T-helper 1 cell treated with Interleukin-12 subunit alpha and Interleukin-12 subunit beta and Interleukin-4 antibody, amounts not matched to agents 30 μg/mL and 1 μg/mL, for 36 hours (primary cell): ENCODE results near the gene PILRA.
"Not testable (repeated sequence)": the region's sequence is repeated elsewhere in the genome, so short reads cannot be mapped to it uniquely, and the experiment has no call there.

Source experiments
- H3K27ac Mint-ChIP-seq: one replicate; pipeline ENCODE4 v1.8.0; 2021; ENCODE audit warnings: mild to moderate bottlenecking, mixed read lengths
- H3K27me3 Mint-ChIP-seq: one replicate; pipeline ENCODE4 v1.8.0; 2021; ENCODE audit warnings: low read depth, mixed read lengths
- H3K36me3 Mint-ChIP-seq: one replicate; pipeline ENCODE4 v1.8.0; 2021; ENCODE audit warnings: low read depth, mixed read lengths
- H3K4me1 Mint-ChIP-seq: one replicate; pipeline ENCODE4 v1.8.0; 2021; ENCODE audit warnings: low read depth, mixed read lengths
- H3K4me3 Mint-ChIP-seq: one replicate; pipeline ENCODE4 v1.8.0; 2021; ENCODE audit warnings: mild to moderate bottlenecking, moderate library complexity, mixed read lengths
- H3K9me3 Mint-ChIP-seq: one replicate; pipeline ENCODE4 v1.8.0; 2021; ENCODE audit warnings: mixed read lengths

The PILRA gene

DNA sequence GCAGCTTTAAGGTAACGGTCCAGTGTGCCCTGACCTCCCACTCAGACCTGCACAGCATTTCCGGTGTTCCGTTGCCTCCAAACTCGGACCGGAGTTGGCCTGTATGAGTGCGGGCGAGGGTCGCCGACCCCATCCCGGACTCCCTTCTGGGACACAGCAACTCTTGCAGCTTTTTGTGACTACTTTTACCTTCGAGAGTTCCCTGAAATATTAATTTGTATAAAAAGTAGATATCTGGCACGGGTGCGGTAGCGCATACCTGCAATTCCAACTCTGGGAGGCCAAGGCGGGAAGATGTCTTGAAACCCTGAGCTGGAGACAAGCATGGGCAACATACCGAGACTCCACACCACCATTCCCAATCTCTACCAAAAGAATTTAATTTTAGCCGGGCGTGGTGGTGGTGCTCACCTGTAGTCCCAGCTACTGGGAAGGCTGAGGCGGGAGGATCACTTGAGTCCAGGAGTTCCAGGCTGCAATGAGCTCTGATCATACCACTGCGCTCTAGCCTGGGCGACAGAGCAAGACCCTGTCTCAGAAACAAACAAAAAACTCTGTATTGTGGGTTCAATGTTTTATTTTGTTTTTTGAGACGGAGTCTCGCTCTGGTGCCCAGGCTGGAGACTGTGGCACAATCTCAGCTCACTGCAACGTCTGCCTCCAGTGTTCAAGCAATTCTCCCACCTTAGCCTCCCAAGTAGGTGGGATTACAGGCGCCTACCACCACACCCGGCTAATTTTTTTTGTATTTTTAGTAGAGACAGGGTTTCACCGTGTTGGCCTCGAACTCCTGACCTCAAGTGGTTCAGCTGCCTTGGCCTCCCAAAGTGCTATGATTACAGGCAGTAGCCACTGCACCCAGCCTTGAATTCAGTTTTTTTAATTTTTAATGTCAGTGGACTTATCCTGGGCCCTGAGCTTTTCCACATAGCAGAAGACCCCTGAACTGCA is 64.1 kb downstream of the PILRA start:
- no peaks in the 10 kb centered on the region for H3K27me3 Mint-ChIP-seq
- peaks cover 26% of the 10 kb centered on the region for H3K4me1 Mint-ChIP-seq
- no peak overlapping the region for H3K27ac Mint-ChIP-seq
- no peaks in the 10 kb centered on the region for H3K9me3 Mint-ChIP-seq
- H3K36me3 Mint-ChIP-seq: peaks cover 28% of the 10 kb centered on the region
- peak overlapping the region; percentile 28 for H3K4me3 Mint-ChIP-seq

DNA sequence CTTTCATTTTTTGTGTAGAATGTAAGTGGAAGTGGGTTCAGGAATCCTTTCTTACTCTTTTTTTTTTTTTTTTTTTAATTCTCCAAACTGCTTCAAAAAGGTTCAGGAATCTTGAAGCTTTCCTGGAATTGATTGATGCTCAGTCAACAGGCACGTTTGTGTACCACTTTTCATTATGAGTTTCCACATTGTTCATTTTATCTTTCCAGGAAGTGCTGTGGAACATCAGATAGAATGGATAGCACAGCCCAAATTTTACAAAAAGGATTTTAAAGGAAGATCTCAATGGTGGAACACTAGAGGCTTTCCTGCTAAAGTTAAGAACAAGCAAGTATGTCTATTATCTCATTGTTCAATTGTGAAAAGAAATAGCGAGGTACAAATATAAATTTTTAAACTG is 64.9 kb downstream of the PILRA start:
- Mint-ChIP-seq H3K4me1 (peaks cover 19% of the 10 kb centered on the region), H3K9me3 (no peaks in the 10 kb centered on the region), H3K4me3 (no peak overlapping the region), H3K27ac (no peak overlapping the region), H3K36me3 (peaks cover 23% of the 10 kb centered on the region), H3K27me3 (no peaks in the 10 kb centered on the region)

DNA sequence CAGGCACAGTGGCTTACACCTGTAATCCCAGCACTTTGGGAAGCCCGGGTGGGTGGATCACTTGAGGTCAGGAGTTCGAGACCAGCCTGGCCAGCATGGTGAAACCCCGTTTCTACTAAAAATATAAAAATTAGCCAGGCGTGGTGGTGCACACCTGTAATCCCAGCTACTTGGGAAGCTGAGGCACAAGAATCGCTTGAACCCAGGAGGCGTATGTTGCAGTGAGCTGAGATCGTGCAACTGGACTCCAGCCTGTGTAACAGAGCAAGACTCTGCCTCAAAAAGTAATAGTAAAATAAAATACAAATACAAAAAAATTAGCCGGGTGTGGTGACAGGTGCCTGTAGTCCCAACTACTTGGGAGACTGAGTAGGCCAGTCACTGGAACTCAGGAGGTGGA is 65.4 kb downstream of the PILRA start:
- H3K27me3 Mint-ChIP-seq, H3K9me3 Mint-ChIP-seq, H3K27ac Mint-ChIP-seq, H3K4me3 Mint-ChIP-seq: not testable (repeated sequence)
- H3K36me3 Mint-ChIP-seq: peaks cover 21% of the 10 kb centered on the region
- H3K4me1 Mint-ChIP-seq: peaks cover 15% of the 10 kb centered on the region

DNA sequence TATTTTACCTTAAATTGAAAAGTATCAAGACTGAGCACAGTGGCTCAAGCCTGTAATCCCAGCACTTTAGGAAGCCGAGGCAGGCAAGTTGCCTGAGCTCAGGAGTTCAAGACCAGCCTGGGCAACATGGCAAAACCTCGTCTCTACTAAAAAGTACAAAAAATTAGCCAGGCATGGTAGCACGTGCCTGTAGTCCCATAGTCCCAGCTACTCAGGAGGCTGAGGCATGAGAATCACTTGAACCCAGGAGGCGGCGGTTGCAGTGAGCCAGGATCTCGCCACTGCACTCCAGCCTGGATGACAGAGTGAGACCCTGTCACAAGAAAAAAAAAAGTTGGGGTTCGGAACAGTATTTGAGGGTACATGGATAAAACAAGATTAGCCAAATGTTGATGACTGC is 66.0 kb downstream of the PILRA start:
- H3K9me3 Mint-ChIP-seq, H3K4me3 Mint-ChIP-seq, H3K27me3 Mint-ChIP-seq, H3K27ac Mint-ChIP-seq: not testable (repeated sequence)
- H3K4me1 Mint-ChIP-seq: peaks cover 12% of the 10 kb centered on the region
- H3K36me3 Mint-ChIP-seq: peaks cover 16% of the 10 kb centered on the region

DNA sequence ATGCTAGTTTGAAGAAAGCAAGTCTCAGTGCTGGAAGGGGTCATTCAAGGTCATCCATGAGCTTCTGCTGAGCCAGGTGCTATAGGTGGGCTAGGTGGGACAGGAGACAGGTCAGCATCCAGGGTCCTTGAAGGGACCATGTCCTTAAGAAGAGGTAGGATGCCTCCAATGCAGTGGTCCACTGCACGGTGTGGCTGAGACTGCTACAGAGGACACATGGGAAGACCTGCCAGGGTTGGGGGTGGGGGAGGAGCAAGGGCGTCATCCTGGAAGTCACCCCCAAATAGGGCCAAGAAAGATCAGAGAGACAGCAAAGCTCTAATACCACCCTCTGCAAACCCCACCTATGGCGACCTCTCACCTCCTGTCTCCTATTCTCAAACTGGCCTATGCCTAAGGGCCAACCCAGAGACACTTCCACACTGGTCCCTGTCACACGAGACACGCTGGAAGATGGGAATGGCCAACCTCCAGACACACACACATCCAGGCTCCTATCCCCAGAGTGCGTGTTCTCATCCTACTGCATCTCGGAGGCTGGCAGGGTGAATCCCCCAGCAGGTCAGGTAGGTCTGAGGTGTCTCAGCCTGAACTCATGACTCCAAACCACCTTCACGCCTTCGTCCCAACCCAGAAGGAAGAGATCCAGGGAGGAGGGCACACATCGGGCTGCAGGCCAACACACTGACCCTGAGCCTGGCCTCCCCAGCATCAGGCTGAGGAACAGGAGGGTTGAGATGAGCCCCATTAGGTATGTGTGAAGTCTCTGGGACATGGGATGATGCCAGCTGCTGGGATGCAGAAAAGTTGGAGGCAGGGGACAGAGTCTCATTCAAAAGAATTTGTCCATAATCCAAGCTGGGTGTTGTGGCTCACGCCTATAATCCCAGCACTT is 68.6 kb downstream of the PILRA start:
- no peaks in the 10 kb centered on the region for H3K9me3 Mint-ChIP-seq
- H3K36me3 Mint-ChIP-seq: no peaks in the 10 kb centered on the region
- peaks cover 11% of the 10 kb centered on the region for H3K4me1 Mint-ChIP-seq
- H3K4me3 Mint-ChIP-seq: no peak overlapping the region
- H3K27ac Mint-ChIP-seq: no peak overlapping the region
- H3K27me3 Mint-ChIP-seq: no peaks in the 10 kb centered on the region

DNA sequence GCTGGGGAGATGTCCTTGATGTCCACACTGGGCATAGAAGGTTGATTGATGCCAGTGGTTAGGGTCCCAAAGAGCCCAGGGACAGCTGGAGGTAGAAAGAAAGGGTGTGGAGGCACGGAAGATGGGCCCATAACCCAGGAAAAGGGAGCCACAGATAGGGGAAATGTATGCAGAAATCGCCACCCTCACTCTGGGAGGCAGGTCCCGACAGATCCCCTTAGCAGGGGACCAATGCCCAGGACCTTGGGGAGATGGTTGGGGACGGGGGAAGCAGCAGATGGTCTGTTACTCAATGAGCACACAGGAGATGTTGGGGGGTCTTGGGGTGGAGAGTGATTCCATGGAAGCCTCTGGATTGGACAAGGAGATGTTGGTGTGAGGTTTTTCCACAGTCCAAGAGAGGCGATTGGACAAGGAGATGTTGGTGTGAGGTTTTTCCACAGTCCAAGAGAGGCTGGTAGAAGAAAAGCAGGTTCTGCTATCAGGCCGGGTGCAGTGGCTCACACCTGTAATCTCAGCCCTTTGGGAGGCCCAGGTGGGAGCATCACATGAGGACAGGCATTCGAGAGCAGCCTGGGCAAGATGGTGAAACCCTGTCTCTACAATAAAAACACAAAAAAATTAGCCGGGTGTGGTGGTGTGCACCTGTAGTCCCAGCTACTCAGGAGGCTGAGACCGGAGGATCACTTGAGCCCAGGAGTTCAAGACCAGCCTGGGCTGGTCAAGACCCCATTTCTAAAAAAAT is 70.0 kb downstream of the PILRA start:
- Mint-ChIP-seq H3K9me3 (no peaks in the 10 kb centered on the region), H3K36me3 (no peaks in the 10 kb centered on the region), H3K4me1 (peaks cover 11% of the 10 kb centered on the region), H3K27ac (peak overlapping the region; percentile 68), H3K4me3 (no peak overlapping the region), H3K27me3 (no peaks in the 10 kb centered on the region)

DNA sequence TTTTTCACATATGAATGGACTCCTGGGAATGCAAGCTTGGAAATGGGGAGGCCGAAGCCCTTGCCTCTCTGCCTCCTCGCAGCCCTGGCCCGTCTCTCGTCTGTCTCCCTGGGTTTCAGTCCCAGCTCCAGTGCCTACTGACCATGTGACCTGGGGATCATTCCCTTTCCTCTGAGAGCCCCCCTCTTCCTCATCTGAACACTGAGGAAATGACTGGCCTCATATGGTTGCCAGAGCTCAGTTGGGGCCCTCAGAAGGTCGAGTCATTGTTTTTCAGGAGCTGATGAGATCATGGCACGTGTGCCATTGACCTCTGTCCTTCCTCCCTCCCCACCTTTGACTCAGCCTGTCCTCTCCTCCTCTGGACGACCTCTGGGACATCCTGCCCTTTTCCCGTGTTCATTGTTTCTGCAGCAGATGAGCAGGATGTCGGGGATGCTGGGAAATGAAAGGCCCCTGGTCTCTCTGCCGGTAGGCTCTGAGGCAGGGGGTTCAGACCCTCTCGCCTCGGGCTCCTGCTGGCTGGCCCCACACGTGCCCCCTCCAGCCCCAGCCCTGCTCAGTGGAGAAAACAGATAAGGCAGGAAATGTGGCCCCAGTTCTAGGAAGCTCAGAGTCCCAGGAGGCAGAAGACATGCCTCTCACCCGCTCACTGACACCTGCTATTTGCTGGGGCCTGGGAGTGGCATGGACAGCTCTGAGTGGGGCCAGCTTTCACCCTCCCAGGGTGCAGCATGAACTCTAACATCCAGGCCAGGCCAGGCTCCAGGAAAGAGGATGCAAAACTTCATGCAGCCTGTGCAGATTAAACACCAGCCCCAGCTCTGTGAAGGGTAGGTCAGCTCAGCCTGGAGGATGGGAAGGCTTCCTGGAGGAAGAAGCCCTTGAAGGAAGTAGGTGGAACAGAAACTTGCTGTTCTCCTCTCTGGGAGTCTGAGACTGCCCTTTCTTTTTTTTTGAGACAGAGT is 71.3 kb downstream of the PILRA start:
- Mint-ChIP-seq H3K4me3 (no peak overlapping the region), H3K27ac (peak overlapping the region; percentile 73), H3K9me3 (no peaks in the 10 kb centered on the region), H3K36me3 (no peaks in the 10 kb centered on the region), H3K4me1 (peaks cover 11% of the 10 kb centered on the region), H3K27me3 (no peaks in the 10 kb centered on the region)

DNA sequence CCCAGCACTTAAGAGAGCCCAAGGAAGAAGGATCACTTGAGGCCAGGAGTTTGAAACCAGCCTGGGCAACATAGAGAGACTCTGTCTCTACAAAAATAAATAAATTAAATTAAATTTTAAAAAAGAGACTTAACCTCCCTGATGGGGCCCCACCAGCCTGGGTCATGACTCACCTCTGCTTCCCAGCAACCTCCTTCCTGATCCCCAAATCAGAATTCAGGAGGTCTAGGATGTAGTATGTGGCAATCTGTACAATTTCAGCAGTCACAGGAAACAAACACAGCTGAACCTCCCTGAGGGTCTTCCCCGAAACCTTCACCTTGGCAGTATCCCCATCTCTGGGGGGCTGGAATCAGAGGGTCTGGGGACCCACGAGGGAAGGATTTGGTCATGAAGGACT is 72.8 kb downstream of the PILRA start:
- H3K27me3 Mint-ChIP-seq: no peaks in the 10 kb centered on the region
- peaks cover 11% of the 10 kb centered on the region for H3K4me1 Mint-ChIP-seq
- H3K4me3 Mint-ChIP-seq: no peak overlapping the region
- H3K27ac Mint-ChIP-seq: no peak overlapping the region
- no peaks in the 10 kb centered on the region for H3K9me3 Mint-ChIP-seq
- no peaks in the 10 kb centered on the region for H3K36me3 Mint-ChIP-seq

DNA sequence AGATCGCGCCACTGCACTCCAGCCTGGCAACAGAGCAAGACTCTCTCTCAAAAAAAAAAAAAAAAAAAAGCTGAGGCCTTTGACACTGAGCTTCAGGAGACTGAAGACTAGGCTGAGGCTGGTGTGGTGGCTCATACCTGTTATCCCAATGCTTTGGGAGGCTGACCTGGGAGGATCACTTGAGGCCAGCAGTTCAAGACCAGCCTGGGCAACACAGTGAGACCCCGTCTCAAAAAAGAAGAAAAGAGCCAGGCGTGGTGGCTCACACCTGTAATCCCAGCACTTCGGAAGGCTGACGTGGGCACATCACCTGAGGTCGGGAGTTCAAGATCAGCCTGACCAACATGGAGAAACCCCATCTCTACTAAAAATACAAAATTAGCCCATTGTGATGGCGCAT is 74.1 kb downstream of the PILRA start:
- H3K4me3 Mint-ChIP-seq, H3K36me3 Mint-ChIP-seq, H3K27me3 Mint-ChIP-seq, H3K9me3 Mint-ChIP-seq, H3K27ac Mint-ChIP-seq: not testable (repeated sequence)
- H3K4me1 Mint-ChIP-seq: peaks cover 11% of the 10 kb centered on the region

DNA sequence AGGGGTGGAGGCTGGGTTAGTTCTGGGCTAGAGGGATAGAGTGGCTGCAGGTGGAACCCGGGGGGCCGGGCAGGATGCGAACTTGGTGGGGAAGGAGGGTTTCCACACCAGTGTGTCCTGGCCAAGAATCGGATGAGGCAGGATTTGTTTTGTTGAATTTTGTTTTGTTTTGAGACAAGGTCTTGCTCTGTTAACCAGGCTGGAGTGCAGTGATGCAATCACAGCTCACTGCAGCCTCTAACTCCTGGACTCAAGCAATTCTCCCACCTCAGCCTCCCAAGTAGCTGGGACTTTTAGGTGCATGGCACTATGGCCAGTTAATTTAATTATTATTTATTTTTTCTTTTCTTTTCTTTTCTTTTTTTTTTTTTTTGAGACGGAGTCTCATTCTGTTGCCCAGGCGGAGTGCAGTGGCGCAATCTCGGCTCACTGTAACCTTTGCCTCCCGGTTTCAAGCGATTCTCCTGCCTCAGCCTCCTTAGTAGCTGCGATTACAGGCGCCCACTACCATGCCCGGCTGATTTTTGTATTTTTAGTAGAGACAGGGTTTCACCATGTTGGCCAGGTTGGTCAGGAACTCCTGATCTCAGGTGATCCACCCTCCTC is 76.0 kb downstream of the PILRA start:
- Mint-ChIP-seq H3K27ac (no peak overlapping the region), H3K4me3 (no peak overlapping the region), H3K9me3 (no peaks in the 10 kb centered on the region), H3K36me3 (no peaks in the 10 kb centered on the region), H3K4me1 (peaks cover 10% of the 10 kb centered on the region), H3K27me3 (no peaks in the 10 kb centered on the region)
